CD14-positive monocyte (primary cell): ENCODE measurements around the gene PPP1R15B. TPM values are rescaled to one million over a fixed set of nuclear protein-coding genes. Genes with fewer than 3 reads are reported as not detected.
A peak's percentile ranks its signal among the peaks of the same experiment; 100 is the strongest.

Source experiments
- DNase-seq, 3 donors: peaks; one replicate each; pipeline ENCODE4 v3.0.0-alpha.2; 2011 to 2022
- H2AFZ ChIP-seq: 2 replicates; pipeline ENCODE4 v1.6.0; 2012; ENCODE audit warnings: mild to moderate bottlenecking, low read depth, low read length, inconsistent platforms; ENCODE audit not compliant: insufficient read depth, poor library complexity, severe bottlenecking
- H3K27ac ChIP-seq, 2 donors: 1 replicate in 1 of 2; 2 replicates in 1 of 2; pipeline ENCODE4 v1.5.1; 2012 to 2013; ENCODE audit warnings: low read length in 2 of 2, control low read depth in 1 of 2, inconsistent platforms in 1 of 2, low read depth in 1 of 2, mild to moderate bottlenecking in 1 of 2
- H3K27me3 ChIP-seq, 2 donors: one replicate each; pipeline versions ENCODE4 v1.6.0 to v1.6.1; 2011 to 2013; ENCODE audit warnings: low read length in 2 of 2; ENCODE audit not compliant: control insufficient read depth in 2 of 2, insufficient read depth in 2 of 2
- H3K36me3 ChIP-seq, 2 donors: replicated peaks in 1 of 2; 1 replicate in 1 of 2; 2 replicates in 1 of 2; pipeline versions ENCODE4 v1.5.1 to v1.6.1; 2012 to 2013; ENCODE audit warnings: low read length in 2 of 2, control low read depth in 1 of 2, inconsistent platforms in 1 of 2, mild to moderate bottlenecking in 1 of 2; ENCODE audit not compliant: insufficient read depth in 2 of 2, control insufficient read depth in 1 of 2
- H3K4me1 ChIP-seq, 2 donors: 1 replicate in 1 of 2; 2 replicates in 1 of 2; pipeline versions ENCODE4 v1.5.1 to v1.6.1; 2012 to 2013; ENCODE audit warnings: low read length in 2 of 2, control low read depth in 1 of 2, inconsistent platforms in 1 of 2, mild to moderate bottlenecking in 1 of 2, moderate library complexity in 1 of 2; ENCODE audit not compliant: insufficient read depth in 2 of 2, control insufficient read depth in 1 of 2
- H3K4me2 ChIP-seq: replicated peaks from 2 replicates; pipeline ENCODE3; 2012; ENCODE audit warnings: low read length, moderate library complexity, mild to moderate bottlenecking; ENCODE audit not compliant: poor library complexity, severe bottlenecking; ENCODE audit errors: extremely low read depth
- H3K4me3 ChIP-seq, 3 experiments: fragments of 200-600 bp in 1 of 3; sonication (generic) in 1 of 3; replicated peaks in 1 of 3; 1 replicate in 2 of 3; 2 replicates in 1 of 3; pipeline ENCODE4 v1.5.1; 2011 to 2013; ENCODE audit warnings: low read length in 3 of 3, mild to moderate bottlenecking in 3 of 3, control low read depth in 2 of 3, low read depth in 2 of 3, inconsistent platforms in 1 of 3, moderate library complexity in 1 of 3
- H3K79me2 ChIP-seq: 2 replicates; pipeline ENCODE4 v1.6.0; 2012; ENCODE audit warnings: mild to moderate bottlenecking, control low read depth, inconsistent platforms, low read length, moderate library complexity; ENCODE audit not compliant: insufficient read depth
- H3K9ac ChIP-seq: 2 replicates; pipeline ENCODE4 v1.6.0; 2017; ENCODE audit warnings: low read length, mild to moderate bottlenecking; ENCODE audit not compliant: insufficient read depth, poor library complexity, severe bottlenecking
- H3K9me3 ChIP-seq, 2 donors: replicated peaks in 1 of 2; 1 replicate in 1 of 2; 2 replicates in 1 of 2; pipeline versions ENCODE4 v1.5.1 to v1.6.1; 2012 to 2013; ENCODE audit warnings: low read length in 2 of 2, control low read depth in 1 of 2; ENCODE audit not compliant: control insufficient read depth in 1 of 2, insufficient read depth in 1 of 2
- H4K20me1 ChIP-seq: 2 replicates; pipeline ENCODE4 v1.6.0; 2012; ENCODE audit warnings: mild to moderate bottlenecking, low read length, control low read depth, moderate library complexity; ENCODE audit not compliant: insufficient read depth
- H3K27ac Mint-ChIP-seq, 7 donors: one replicate each; pipeline ENCODE4 v1.8.0; 2020; ENCODE audit warnings: mild to moderate bottlenecking in 7 of 7, mixed read lengths in 7 of 7, moderate library complexity in 6 of 7, inconsistent platforms in 2 of 7
- H3K27me3 Mint-ChIP-seq, 3 donors: one replicate each; pipeline ENCODE4 v1.8.0; 2021 to 2022; ENCODE audit warnings: low read depth in 3 of 3, mild to moderate bottlenecking in 3 of 3, mixed read lengths in 3 of 3, moderate library complexity in 3 of 3, inconsistent platforms in 1 of 3
- H3K36me3 Mint-ChIP-seq, 2 donors: one replicate each; pipeline ENCODE4 v1.8.0; 2020; ENCODE audit warnings: mixed read lengths in 2 of 2, inconsistent platforms in 1 of 2, mild to moderate bottlenecking in 1 of 2
- H3K4me1 Mint-ChIP-seq: one replicate; pipeline ENCODE4 v1.8.0; 2020; ENCODE audit warnings: mild to moderate bottlenecking, mixed read lengths
- H3K4me3 Mint-ChIP-seq, 2 donors: one replicate each; pipeline ENCODE4 v1.8.0; 2020; ENCODE audit warnings: mild to moderate bottlenecking in 2 of 2, mixed read lengths in 2 of 2, moderate library complexity in 1 of 2
- H3K9me3 Mint-ChIP-seq, 7 donors: one replicate each; pipeline ENCODE4 v1.8.0; 2020 to 2022; ENCODE audit warnings: mixed read lengths in 7 of 7, mild to moderate bottlenecking in 6 of 7, moderate library complexity in 6 of 7, inconsistent platforms in 2 of 7
- CTCF ChIP-seq: fragments of 200-600 bp; IDR thresholded peaks from one replicate; pipeline ENCODE4 v1.8.0; 2022; ENCODE audit warnings: antibody characterized with exemption, mild to moderate bottlenecking
- WGBS: methylation state at CpG from one replicate; pipeline ENCODE4 v1.1.5; 2013; ENCODE audit warnings: missing lambda C conversion rate; ENCODE audit not compliant: insufficient coverage; 5-methylcytosine and 5-hydroxymethylcytosine counted together
- intact Hi-C, 2 donors: fragments of 100-400 bp; cut with micrococcal nuclease; formaldehyde crosslinking; loops; one replicate each; pipeline versions ENCODE4 v1.15.0 to v1.15.1; 2023
- polyA plus RNA-seq, 3 donors: library from polyadenylated mRNA; depleted of rRNA in 1 of 3; unstranded in 2 of 3; stranded (reverse) in 1 of 3; fragments of 300-500 nt in 2 of 3; fragments of >200 nt in 1 of 3; fragmentation: Illumina TruSeq in 2 of 3; gene quantifications; 1 replicate in 2 of 3; 2 replicates in 1 of 3; pipeline ENCODE4 v1.2.3, GENCODE V29; 2012 to 2021

The PPP1R15B gene
- polyA plus RNA-seq, 3 donors: 31.1 to 117 (median 31.8) TPM

- H2AFZ ChIP-seq: no peak overlapping the region
- peak overlapping the region; percentile 99 for H3K9ac ChIP-seq
- peak overlapping the region in 1 of 2 donors; percentile 100 for H3K27ac ChIP-seq
- Mint-ChIP-seq H3K4me3 (peak overlapping the region; percentile 97 to 99), H3K9me3 (peaks cover 0 to 5% (median 0%) of the 10 kb centered on the region in 7 donors), H3K27me3 (no peaks in the 10 kb centered on the region), H3K4me1 (peaks cover 44% of the 10 kb centered on the region), H3K36me3 (peaks cover 25 to 40% of the 10 kb centered on the region in 2 donors), H3K27ac (peak overlapping the region in 6 of 7 donors; percentile 34 to 100 (median 78))
- no CpG with 5 or more reads among the region's 1 CpG for WGBS
- peaks cover 89% of the 10 kb centered on the region for H3K79me2 ChIP-seq
- no peaks in the 10 kb centered on the region for H3K27me3 ChIP-seq
- DNase-seq: no peak
- H3K4me3 ChIP-seq: peak overlapping the region; percentile 93 to 95 (median 95)
- H3K9me3 ChIP-seq: no peaks in the 10 kb centered on the region
- peak overlapping the region; percentile 93 for H3K4me2 ChIP-seq
- H4K20me1 ChIP-seq: peaks cover 78% of the 10 kb centered on the region
- intact Hi-C loops: no loop called here
- H3K36me3 ChIP-seq: peaks cover 26 to 30% of the 10 kb centered on the region in 2 donors
- TF ChIP-seq CTCF: no peak
- peaks cover 32 to 53% of the 10 kb centered on the region in 2 donors for H3K4me1 ChIP-seq
These were observed 3.0 kb downstream of the PPP1R15B start for GRCh38 chr1:204408602-204409001.

DNA sequence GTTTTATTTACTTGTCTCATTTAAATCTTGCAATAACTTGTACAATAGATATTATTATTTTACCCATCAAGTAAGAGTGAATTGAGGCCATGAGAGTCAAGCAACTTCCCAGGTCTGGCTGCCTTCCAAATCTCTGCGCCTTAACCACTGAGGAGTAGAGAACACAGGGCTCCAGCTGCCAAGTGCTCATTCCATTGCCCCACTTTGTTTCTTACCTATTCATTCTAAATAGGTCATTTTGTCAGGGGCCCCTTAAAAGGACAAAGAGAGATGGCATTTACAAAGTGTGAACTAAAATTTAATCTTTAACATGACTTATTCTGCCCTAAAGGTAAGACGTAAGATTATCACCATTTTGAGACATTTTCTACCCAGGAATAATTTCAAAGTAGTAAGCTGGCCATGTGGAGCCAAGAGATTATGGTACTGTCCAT is 3.5 kb downstream of the PPP1R15B start:
- H3K79me2 ChIP-seq: peaks cover 93% of the 10 kb centered on the region
- peak overlapping the region; percentile 93 for H3K4me2 ChIP-seq
- peak overlapping the region; percentile 97 to 99 for H3K4me3 Mint-ChIP-seq
- intact Hi-C loops: no loop called here
- H3K27ac ChIP-seq: peak overlapping the region in 1 of 2 donors; percentile 100
- no peaks in the 10 kb centered on the region for H3K9me3 ChIP-seq
- H3K27me3 Mint-ChIP-seq: no peaks in the 10 kb centered on the region
- no peak for TF ChIP-seq CTCF
- no peak overlapping the region for H2AFZ ChIP-seq
- H3K36me3 ChIP-seq: peaks cover 31 to 33% of the 10 kb centered on the region in 2 donors
- H3K9ac ChIP-seq: peak overlapping the region; percentile 99
- peaks cover 26 to 42% of the 10 kb centered on the region in 2 donors for H3K36me3 Mint-ChIP-seq
- H3K9me3 Mint-ChIP-seq: peaks cover 0 to 5% (median 0%) of the 10 kb centered on the region in 7 donors
- H3K4me1 ChIP-seq: peaks cover 27 to 48% of the 10 kb centered on the region in 2 donors
- peak overlapping the region; percentile 93 to 95 (median 95) for H3K4me3 ChIP-seq
- 0% methylated on average over 1 of the region's 2 CpGs for WGBS
- H4K20me1 ChIP-seq: peaks cover 82% of the 10 kb centered on the region
- H3K27me3 ChIP-seq: no peaks in the 10 kb centered on the region
- peak in 1 of 3 donors; percentile 34 for DNase-seq
- peak overlapping the region in 6 of 7 donors; percentile 34 to 100 (median 62) for H3K27ac Mint-ChIP-seq
- peaks cover 39% of the 10 kb centered on the region for H3K4me1 Mint-ChIP-seq
